Mononuclear cell (primary cell): Measurements from ENCODE around the gene DSPP. TPM values are rescaled to one million over a fixed set of nuclear protein-coding genes. Genes with fewer than 3 reads are reported as not detected.

ENCODE experiments used
- H3K27me3 ChIP-seq: 2 replicates; pipeline ENCODE4 v1.6.0; 2011; ENCODE audit warnings: low read length, control low read depth; ENCODE audit not compliant: insufficient read depth
- H3K4me1 ChIP-seq: 2 replicates; pipeline ENCODE4 v1.5.1; 2011; ENCODE audit warnings: mild to moderate bottlenecking, low read length, control low read depth; ENCODE audit not compliant: insufficient read depth
- H3K4me3 ChIP-seq: 2 replicates; pipeline ENCODE4 v1.5.1; 2011; ENCODE audit warnings: mild to moderate bottlenecking, low read length, moderate library complexity
- H3K9me3 ChIP-seq: 2 replicates; pipeline ENCODE4 v1.5.1; 2011; ENCODE audit warnings: low read depth, mild to moderate bottlenecking, control low read depth, low read length
- total RNA-seq: library from RNA; depleted of rRNA; stranded (reverse); fragments of >200 nt; gene quantifications from one replicate; pipeline ENCODE4 v1.2.3, GENCODE V29; 2012

Gene DSPP
- total RNA-seq, 1 donor, result not detected

- H3K4me1 ChIP-seq, result no peaks in the 10 kb centered on the region
- H3K27me3 ChIP-seq, result no peaks in the 10 kb centered on the region
- no peak overlapping the region for H3K4me3 ChIP-seq
- H3K9me3 ChIP-seq, result no peaks in the 10 kb centered on the region
Measured at GRCh38 chr4:87657525-87657924, 49.2 kb downstream of the DSPP start.

GRCh38 chr4:87659247-87659931, 51.1 kb downstream of the DSPP start:
- Histone ChIP-seq H3K9me3 (no peaks in the 10 kb centered on the region), H3K4me3 (no peak overlapping the region), H3K4me1 (no peaks in the 10 kb centered on the region), H3K27me3 (no peaks in the 10 kb centered on the region)

- Histone ChIP-seq H3K4me1 (no peaks in the 10 kb centered on the region), H3K9me3 (no peaks in the 10 kb centered on the region), H3K27me3 (no peaks in the 10 kb centered on the region), H3K4me3 (no peak overlapping the region)
Measured at GRCh38 chr4:87662871-87663270, 54.5 kb downstream of the DSPP start.

Other genes with a start within 250 kb of the DSPP start
- 128 TPM for gene HSD17B11, start 217.3 kb upstream of the DSPP start, total RNA-seq
- 3.1 TPM for gene NUDT9, start 186.0 kb upstream of the DSPP start, total RNA-seq
- gene SPARCL1, start 79.2 kb upstream of the DSPP start, total RNA-seq, result not detected
- not detected for gene DMP1, start 41.8 kb downstream of the DSPP start, total RNA-seq
- 0.21 TPM for gene IBSP, start 191.0 kb downstream of the DSPP start, total RNA-seq
- gene MEPE, start 224.4 kb downstream of the DSPP start, total RNA-seq, result 0.21 TPM